ENCODE measurements around the gene ADCY3. TPM values are rescaled to one million over a fixed set of nuclear protein-coding genes. Genes with fewer than 3 reads are reported as not detected.

The ADCY3 gene
- total RNA-seq, 4 donors from 2014 or later: 32.5 to 54.5 (median 39.9) TPM

DNA sequence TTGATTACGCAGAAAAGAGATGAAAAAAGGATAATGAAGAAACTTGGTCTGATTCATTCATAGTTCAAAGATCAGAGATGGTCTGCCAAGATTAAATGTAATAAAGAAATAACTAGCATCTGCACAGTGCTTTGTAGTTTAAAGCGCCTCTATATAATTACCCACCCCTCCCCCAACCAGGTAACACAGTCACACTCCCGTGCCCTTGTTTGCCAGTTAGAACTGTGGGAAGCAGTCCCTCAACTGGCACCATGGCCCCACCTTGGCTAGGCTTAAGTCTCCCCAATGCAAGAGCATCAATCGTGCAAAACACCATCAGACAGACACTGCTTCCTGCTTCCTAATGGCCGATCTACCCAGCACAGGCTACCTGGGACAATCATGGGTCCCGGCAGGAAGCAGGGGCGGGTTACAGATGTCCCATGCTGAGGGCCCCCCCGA, 11.6 kb downstream of the ADCY3 start:
- ATAC-seq: no peak
- 77 to 87% methylated on average over 6 of the region's 8 CpGs for WGBS, 2 donors (ENCODE audit: low coverage in 1 of 2)
- Histone ChIP-seq H3K4me1 (no peaks in the 10 kb centered on the region), H3K9me3 (peaks cover 0 to 9% (median 0%) of the 10 kb centered on the region in 3 donors), H3K27me3 (no peaks in the 10 kb centered on the region), H3K36me3 (peaks cover 0 to 14% of the 10 kb centered on the region in 2 donors), H3K27ac (no peak overlapping the region), H3K4me3 (no peak overlapping the region)
- TF ChIP-seq, protein P1, sequence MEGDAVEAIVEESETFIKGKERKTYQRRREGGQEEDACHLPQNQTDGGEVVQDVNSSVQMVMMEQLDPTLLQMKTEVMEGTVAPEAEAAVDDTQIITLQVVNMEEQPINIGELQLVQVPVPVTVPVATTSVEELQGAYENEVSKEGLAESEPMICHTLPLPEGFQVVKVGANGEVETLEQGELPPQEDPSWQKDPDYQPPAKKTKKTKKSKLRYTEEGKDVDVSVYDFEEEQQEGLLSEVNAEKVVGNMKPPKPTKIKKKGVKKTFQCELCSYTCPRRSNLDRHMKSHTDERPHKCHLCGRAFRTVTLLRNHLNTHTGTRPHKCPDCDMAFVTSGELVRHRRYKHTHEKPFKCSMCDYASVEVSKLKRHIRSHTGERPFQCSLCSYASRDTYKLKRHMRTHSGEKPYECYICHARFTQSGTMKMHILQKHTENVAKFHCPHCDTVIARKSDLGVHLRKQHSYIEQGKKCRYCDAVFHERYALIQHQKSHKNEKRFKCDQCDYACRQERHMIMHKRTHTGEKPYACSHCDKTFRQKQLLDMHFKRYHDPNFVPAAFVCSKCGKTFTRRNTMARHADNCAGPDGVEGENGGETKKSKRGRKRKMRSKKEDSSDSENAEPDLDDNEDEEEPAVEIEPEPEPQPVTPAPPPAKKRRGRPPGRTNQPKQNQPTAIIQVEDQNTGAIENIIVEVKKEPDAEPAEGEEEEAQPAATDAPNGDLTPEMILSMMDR (IDR thresholded peaks at IDR 0.05): no peak
- TF ChIP-seq POLR2A (IDR thresholded peaks at IDR 0.05) (no peak), EP300 (IDR thresholded peaks at IDR 0.05) (no peak), POLR2AphosphoS5 (IDR thresholded peaks at IDR 0.05) (no peak)

GRCh38 chr2:24907116-24907515, 12.9 kb downstream of the ADCY3 start:
- ATAC-seq: no peak
- 89 to 96% methylated on average over 3 to 5 of the region's 5 CpGs for WGBS, 2 donors (ENCODE audit: low coverage in 1 of 2)
- Histone ChIP-seq H3K4me3 (no peak overlapping the region), H3K27me3 (no peaks in the 10 kb centered on the region), H3K9me3 (peaks cover 0 to 9% (median 0%) of the 10 kb centered on the region in 3 donors), H3K36me3 (peaks cover 0 to 19% of the 10 kb centered on the region in 2 donors), H3K4me1 (no peaks in the 10 kb centered on the region), H3K27ac (no peak overlapping the region)
- no peak for TF ChIP-seq POLR2AphosphoS5 (IDR thresholded peaks at IDR 0.05)
- TF ChIP-seq, protein P1 (IDR thresholded peaks at IDR 0.05): no peak
- no peak for TF ChIP-seq POLR2A (IDR thresholded peaks at IDR 0.05)
- TF ChIP-seq EP300 (IDR thresholded peaks at IDR 0.05): no peak

DNA sequence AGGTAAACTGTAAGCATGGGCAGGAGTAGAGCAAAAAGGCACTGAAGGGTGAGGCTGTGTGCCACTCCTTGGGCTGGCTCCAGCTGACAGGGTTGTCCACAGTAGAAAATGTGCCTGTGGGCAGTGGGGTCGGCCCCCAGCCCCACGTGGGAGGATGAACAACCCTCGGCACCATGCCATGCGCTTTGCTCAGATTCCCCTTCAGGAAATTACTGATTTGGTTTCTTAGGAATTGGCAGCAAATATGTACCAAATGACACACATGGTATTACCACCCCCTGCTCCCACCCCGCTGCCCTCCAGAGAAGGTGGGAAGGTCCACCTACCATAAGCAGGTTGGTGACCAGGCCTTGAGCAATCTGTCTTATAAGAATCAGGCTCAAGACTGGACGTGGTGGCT, 13.6 kb downstream of the ADCY3 start:
- H3K9me3 ChIP-seq: peaks cover 0 to 9% (median 0%) of the 10 kb centered on the region in 3 donors
- peaks cover 0 to 19% of the 10 kb centered on the region in 2 donors for H3K36me3 ChIP-seq
- H3K4me3 ChIP-seq: no peak overlapping the region
- no peak overlapping the region for H3K27ac ChIP-seq
- no peaks in the 10 kb centered on the region for H3K27me3 ChIP-seq
- no peak for ATAC-seq
- 95% methylated on average over 3 to 4 of the region's 6 CpGs for WGBS, 2 donors (ENCODE audit: low coverage in 1 of 2)
- TF ChIP-seq EP300 (IDR thresholded peaks at IDR 0.05): no peak
- no peak for TF ChIP-seq POLR2A (IDR thresholded peaks at IDR 0.05)
- TF ChIP-seq, protein P1 (IDR thresholded peaks at IDR 0.05): no peak
- no peaks in the 10 kb centered on the region for H3K4me1 ChIP-seq

DNA sequence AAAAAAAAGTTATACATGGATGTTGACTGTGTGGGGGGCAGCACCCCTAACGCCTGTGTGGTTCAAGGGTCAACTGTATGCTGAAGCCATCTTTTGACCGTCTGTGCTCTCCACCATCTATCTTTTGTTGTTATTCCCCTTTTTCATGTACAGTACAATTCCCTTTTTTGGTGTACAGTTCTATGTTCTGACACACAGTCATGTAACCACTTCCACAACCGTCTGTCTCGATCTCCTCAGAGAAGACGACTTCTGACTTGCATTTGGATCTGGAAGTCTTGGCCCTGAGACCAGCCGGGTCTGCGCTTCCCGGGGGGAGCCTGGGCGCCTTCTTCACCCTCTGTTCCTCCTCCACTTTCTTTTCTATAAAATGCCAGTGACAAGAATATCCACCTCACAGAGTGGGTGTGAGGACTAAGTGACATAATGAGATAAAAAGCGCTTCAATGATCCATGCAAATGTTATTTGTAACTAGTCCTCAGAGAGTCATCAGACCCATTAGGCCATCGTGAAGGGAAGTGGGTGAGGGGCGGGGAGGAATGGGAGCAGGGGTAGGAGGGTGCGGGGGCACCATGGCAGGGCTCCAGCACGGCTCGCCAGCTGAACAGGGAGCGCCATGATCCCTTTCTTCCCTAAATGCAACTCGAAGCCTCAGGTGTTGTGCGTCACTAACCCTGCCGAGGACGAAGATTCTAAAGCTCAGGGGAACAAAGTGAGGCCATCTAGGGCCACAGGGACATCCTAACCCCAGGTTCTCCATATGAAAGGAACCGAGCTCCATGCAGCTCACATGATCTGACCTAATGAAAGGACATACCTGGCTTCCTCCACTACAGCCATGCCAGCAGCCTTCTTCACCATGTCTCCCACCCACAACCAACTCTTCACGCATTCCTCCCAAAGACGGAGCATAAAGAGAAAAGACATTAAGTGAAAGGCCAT, 16.6 kb downstream of the ADCY3 start:
- Histone ChIP-seq H3K9me3 (no peaks in the 10 kb centered on the region), H3K36me3 (peaks cover 0 to 12% of the 10 kb centered on the region in 2 donors), H3K4me1 (no peaks in the 10 kb centered on the region), H3K27ac (no peak overlapping the region), H3K27me3 (no peaks in the 10 kb centered on the region), H3K4me3 (no peak overlapping the region)
- ATAC-seq: no peak
- 70 to 86% methylated on average over 2 to 13 of the region's 23 CpGs for WGBS, 2 donors (ENCODE audit: low coverage in 1 of 2)
- TF ChIP-seq POLR2AphosphoS5 (IDR thresholded peaks at IDR 0.05): no peak
- TF ChIP-seq, protein P1 (IDR thresholded peaks at IDR 0.05): no peak
- no peak for TF ChIP-seq EP300 (IDR thresholded peaks at IDR 0.05)
- TF ChIP-seq POLR2A (IDR thresholded peaks at IDR 0.05): no peak
